ENCODE data around the gene SELENOV.
A peak's percentile ranks its signal among the peaks of the same experiment; 100 is the strongest.

The SELENOV gene

DNA sequence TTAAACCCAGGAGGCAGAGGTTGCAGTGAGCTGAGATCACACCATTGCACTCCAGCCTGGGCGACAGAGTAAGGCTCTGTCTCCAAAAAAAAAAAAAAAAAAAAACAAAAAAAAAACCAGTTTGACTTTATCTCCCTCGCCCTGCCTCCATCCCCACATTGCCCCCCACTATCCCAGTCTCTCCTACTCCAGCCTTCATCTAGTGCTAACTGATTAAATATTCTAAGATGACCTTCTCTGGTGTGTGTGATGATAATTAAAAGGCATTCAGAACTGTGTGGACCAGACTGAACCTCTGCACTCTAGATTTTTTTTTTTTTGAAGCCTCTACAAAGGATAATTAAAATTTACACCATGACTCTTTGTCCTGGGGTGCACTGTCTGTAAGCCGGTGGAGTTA lies 22.2 kb upstream of the SELENOV start:
- no peak for DNase-seq (ENCODE audit: low read depth in 2 of 2)

DNA sequence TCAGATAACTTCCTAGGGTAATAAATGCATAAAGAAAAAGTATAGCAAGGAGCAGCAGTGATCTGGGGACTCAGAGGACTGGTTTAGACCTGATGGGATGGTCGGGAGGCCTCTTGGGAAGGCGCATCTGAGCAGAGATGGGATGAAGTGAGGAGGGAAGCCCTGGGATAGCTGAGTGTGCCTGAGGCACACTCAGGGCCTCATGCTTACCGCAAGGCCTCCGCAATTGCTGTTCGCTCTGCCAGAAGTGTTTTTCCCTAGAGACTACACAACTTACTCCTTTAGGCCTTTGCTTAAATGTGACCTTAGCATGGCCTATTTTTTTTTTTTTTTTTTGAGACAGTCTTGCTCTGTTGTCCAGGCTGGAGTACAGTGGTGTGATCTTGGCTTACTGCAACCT lies 20.3 kb upstream of the SELENOV start:
- DNase-seq (ENCODE audit: low read depth in 2 of 2), result no peak

DNA sequence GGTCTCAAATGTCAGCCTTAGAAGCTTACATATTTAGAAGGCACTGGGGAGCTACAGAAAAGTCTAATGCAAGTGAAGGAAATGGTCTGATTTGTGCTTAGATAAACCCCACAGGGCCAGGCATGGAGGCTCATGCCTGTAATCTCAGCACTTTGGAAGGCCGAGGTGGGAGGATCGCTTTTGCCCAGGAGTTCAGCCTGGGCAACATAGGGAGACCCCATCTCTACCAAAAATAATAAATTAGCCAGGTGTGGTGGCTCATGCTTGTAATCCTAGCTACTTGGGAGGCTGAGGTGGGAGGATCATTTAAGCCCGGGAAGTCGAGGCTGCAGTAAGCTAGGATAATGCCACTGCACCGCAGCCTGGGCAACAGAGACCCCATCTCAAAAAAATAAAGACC lies 18.9 kb upstream of the SELENOV start:
- no peak for DNase-seq (ENCODE audit: low read depth in 2 of 2)

DNA sequence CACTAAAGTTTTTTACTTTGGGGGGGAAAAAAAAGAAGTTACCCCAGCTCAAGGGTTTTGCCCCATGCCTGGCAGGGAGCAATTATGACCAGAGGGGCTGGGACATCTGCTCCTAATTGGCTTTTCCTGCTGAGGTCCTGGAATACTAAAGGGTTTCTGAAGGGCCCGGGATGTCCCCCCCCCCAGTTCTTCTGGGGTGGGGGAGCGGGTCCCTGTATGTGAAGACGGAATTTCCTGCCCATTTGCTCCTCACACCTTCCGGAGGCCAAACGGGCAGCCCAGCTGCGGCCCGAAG lies 17.3 kb upstream of the SELENOV start:
- no peak for DNase-seq (ENCODE audit: low read depth in 2 of 2)

DNA sequence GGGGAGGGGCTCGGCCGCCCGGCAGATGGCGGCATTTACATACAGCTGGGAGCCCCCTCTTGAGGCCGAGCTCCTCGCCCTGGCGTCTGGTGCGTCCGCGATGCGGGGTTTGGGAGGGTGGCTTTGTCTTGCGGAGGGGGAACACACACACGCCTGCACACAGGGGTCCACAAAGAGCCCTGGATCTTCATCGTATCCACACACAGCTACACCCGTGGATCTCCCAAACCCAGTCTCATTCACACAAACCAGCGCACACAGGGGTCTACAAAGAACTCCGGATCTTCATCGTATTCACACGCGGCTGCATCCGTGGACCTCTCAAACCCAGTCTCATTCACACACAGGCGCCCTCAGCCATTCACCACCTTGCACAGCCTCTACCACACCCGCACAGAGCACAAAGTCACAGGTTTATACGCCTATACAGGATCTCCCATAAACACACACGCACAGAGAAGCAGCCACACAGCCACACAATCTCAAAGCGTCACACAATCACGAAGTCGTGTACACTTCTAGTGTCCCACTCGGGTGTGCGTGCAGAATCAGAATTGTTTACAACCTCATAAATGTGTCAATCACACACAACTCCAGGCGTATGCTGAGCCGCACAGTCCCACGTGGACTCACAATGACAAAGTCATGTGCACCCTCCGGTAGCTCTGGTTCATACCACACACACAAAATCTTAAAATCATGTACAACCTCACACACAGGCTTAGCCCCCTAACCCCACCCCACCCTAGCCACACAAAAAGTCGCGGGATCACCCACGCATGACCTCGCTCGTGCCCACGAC lies 16.7 kb upstream of the SELENOV start:
- no peak for DNase-seq (ENCODE audit: low read depth in 2 of 2)

DNA sequence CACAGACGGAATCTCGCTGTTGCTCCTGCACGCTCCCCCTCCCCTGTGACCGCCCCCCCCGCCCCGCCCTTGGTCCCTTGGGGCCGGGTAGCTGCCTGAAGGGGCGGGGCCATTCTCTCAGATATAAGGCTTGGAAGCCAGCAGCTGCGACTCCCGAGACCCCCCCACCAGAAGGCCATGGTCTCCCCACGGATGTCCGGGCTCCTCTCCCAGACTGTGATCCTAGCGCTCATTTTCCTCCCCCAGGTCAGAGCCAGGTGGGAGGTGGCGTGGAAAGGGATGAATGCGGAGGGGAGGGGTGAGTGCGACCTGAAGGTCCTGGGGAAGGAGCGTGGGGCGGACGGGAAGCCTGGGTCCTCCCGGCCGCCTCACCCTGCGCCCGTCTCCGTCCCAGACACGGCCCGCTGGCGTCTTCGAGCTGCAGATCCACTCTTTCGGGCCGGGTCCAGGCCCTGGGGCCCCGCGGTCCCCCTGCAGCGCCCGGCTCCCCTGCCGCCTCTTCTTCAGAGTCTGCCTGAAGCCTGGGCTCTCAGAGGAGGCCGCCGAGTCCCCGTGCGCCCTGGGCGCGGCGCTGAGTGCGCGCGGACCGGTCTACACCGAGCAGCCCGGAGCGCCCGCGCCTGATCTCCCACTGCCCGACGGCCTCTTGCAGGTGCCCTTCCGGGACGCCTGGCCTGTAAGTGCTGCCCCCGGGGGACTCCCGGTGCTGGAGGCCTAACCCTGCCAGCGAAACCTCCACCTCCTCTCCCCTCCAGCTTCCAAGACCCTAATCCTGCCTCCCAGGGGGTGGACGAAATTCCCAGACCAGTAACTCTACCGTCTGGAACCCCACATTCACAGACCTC lies 15.9 kb upstream of the SELENOV start, which contains the start of gene DLL3:
TSS of gene DLL3 (plus strand) at position 150 of the 845 bp plus-strand sequence. CDS start at position 178, 28 bp downstream.
- no peak for DNase-seq (ENCODE audit: low read depth in 2 of 2)

DNA sequence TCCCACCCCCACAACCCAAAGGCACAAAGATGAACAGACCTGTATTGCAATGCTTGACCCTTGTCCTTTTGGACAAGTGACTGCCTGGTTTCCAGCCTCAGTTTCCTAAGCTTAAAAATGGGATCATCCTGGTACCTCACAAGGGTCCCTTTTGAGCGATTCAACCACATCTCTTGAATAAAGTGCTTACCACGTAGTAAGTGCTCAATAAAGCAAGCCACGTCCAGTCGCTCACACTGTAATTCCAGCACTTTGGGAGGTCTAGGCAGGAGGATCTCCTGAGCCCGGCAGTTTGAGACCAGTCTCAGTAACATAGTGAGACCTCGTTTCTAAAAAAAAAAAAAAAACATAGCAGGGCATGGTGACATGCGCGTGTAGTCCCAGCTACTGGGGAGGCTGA lies 15.0 kb upstream of the SELENOV start:
- DNase-seq (ENCODE audit: low read depth in 2 of 2), result no peak

DNA sequence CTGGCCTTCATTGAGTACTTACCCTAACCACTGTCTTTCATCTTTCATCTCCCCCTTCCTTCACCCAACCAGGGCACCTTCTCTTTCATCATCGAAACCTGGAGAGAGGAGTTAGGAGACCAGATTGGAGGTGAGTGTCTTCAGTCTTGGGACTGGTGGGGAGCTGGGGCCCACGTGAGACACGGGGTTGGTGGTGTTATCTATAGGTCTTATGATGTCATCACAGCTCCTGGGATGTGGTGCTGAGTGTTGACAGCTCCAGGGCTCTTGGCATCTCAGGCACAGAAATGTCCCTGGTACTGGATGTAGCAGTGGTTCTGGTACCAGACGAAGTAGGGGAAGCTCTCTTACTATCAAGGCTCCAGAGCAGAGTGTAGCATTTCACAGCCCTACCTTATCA lies 14.4 kb upstream of the SELENOV start:
- DNase-seq (ENCODE audit: low read depth in 2 of 2), result no peak

DNA sequence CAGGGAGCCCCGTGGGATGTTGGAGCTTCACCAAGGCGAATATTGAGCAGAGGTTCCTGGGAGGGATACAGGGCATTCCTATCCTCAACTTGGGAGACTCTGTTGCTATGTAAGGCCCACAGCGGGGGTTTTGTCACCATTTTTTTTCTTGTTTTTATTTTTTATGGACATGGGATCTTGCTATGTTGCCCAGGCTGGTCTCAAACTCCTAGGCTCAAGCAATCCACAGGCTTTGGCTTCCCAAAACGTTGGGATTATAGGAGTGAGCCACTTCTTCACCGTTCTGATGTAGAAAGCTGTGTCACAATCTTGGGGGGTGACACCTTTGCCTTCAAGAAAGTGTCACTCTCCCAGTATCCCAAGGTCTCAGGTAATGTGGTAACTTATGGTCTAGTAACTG lies 13.6 kb upstream of the SELENOV start:
- no peak for DNase-seq (ENCODE audit: low read depth in 2 of 2)

DNA sequence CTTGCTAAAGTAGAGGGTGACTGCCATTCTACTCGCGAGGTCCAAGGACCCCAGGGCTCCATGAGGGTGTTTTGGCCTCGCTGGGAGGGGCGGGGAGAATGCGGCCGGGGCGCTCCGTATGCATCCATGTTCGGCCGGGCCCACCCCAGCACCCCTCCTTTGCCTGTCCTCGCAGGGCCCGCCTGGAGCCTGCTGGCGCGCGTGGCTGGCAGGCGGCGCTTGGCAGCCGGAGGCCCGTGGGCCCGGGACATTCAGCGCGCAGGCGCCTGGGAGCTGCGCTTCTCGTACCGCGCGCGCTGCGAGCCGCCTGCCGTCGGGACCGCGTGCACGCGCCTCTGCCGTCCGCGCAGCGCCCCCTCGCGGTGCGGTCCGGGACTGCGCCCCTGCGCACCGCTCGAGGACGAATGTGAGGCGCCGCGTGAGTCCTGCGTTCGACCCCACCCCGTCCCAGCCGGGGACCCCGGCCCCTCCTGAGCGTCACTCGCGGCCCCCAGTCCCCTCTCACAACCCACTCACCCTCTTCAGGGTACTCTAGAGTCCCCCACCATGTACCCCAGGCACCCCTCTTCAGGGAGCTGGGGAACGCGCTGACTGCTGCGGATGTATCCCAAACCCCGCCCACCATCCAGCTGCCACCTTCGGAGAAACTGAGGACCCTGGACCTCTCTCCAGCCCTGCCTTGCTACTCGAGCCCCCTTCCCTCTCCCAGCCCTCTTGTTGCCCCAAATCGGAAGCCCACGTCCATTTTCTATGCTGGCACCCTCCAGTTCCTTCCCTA lies 12.1 kb upstream of the SELENOV start:
- peak; percentile 32 for DNase-seq (ENCODE audit: low read depth in 2 of 2)

DNA sequence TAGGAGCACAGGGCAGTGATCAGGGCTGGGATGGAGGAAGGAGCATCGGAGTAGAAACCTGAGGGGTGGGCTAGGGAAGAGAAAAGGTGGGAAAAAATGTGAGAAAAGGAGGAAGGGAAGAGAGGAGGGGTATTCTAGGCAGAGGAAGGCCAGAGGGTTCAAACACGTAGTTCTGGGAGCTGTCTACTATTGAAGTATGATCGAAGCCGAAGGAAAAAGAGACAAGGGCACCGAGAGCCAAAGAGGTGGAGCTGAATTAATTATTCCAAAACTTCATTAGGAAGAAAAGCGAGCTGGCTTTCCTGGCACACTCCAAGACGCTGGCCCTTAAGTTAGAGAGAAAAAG lies 8.4 kb upstream of the SELENOV start:
- DNase-seq (ENCODE audit: low read depth in 2 of 2), result no peak

DNA sequence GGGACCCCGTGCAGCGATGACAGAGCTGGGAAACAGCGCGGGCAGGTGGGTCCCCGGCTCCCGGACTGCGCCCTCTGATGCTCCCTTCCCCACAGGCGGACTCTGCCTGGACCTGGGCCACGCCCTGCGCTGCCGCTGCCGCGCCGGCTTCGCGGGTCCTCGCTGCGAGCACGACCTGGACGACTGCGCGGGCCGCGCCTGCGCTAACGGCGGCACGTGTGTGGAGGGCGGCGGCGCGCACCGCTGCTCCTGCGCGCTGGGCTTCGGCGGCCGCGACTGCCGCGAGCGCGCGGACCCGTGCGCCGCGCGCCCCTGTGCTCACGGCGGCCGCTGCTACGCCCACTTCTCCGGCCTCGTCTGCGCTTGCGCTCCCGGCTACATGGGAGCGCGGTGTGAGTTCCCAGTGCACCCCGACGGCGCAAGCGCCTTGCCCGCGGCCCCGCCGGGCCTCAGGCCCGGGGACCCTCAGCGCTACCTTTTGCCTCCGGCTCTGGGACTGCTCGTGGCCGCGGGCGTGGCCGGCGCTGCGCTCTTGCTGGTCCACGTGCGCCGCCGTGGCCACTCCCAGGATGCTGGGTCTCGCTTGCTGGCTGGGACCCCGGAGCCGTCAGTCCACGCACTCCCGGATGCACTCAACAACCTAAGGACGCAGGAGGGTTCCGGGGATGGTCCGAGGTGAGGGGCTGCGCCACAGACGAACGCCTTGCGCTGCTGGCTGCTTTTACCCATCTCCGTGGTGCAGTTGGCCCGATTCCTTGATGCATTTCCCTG lies 7.8 kb upstream of the SELENOV start:
- DNase-seq (ENCODE audit: low read depth in 2 of 2), result peak; percentile 35 to 36

DNA sequence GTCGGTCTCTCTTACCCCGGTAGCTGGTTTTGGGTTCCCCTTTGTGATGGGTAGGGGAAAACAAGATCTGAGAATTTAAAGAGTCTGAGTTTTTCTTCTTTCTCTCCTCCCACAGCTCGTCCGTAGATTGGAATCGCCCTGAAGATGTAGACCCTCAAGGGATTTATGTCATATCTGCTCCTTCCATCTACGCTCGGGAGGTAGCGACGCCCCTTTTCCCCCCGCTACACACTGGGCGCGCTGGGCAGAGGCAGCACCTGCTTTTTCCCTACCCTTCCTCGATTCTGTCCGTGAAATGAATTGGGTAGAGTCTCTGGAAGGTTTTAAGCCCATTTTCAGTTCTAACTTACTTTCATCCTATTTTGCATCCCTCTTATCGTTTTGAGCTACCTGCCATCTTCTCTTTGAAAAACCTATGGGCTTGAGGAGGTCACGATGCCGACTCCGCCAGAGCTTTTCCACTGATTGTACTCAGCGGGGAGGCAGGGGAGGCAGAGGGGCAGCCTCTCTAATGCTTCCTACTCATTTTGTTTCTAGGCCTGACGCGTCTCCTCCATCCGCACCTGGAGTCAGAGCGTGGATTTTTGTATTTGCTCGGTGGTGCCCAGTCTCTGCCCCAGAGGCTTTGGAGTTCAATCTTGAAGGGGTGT lies 7.1 kb upstream of the SELENOV start:
- DNase-seq (ENCODE audit: low read depth in 2 of 2), result no peak

DNA sequence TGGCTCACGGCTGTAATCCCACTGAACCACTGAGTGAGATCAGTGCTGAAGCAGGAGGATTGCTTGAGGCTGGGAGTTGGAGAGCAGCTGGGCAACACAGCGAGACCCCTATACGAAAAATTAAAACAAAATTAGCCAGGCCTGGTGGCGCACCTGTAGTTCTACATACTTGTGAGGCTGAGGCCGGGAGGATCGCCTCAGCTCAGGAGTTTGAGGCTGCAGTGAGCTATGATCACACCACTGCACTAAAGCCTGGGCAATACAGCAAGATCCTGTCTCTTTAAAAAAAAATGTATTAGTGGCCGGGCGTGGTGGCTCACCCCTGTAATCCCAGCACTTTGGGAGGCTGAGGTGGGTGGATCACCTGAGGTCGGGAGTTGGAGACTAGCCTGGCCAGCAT lies 6.3 kb upstream of the SELENOV start:
- DNase-seq (ENCODE audit: low read depth in 2 of 2), result no peak

DNA sequence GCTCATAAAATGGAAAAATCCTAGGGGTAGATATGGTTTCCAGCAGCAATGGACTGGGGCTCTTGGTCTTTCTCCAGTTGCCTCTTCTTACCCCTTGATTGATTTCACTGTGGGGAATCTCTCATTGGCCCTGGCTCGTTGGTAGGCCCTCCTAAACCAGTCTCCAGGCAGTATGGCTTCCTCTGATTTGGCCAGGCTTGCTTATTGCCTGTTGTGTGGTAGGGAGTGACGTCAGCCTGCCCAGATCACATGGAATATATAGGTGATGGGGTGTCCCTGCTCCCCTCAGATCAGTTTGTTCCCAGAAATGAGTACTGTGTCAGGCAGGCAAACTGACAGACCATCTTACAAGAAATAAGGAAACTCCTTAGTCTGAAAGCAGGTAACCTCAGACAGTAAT lies 5.7 kb upstream of the SELENOV start:
- no peak for DNase-seq (ENCODE audit: low read depth in 2 of 2)

DNA sequence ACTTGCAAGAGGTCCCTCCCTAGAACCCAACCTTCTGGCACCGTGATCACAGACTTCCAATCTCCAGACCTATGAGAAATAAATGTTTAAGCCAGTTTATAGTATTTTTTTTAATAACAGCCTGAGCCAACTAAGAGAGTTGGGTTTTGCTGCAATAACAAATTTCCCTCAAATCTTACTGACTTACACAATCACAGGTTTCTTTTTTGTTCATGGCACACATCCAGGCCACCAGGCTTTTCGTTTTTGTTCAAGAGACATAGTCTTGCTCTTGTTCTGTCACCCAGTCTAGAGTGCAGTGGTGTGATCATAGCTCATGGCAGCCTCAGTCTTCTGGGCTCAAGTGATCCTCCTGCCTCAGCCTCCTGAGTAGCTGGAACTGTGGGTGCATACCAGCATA lies 2.0 kb upstream of the SELENOV start:
- DNase-seq (ENCODE audit: low read depth in 2 of 2), result no peak

DNA sequence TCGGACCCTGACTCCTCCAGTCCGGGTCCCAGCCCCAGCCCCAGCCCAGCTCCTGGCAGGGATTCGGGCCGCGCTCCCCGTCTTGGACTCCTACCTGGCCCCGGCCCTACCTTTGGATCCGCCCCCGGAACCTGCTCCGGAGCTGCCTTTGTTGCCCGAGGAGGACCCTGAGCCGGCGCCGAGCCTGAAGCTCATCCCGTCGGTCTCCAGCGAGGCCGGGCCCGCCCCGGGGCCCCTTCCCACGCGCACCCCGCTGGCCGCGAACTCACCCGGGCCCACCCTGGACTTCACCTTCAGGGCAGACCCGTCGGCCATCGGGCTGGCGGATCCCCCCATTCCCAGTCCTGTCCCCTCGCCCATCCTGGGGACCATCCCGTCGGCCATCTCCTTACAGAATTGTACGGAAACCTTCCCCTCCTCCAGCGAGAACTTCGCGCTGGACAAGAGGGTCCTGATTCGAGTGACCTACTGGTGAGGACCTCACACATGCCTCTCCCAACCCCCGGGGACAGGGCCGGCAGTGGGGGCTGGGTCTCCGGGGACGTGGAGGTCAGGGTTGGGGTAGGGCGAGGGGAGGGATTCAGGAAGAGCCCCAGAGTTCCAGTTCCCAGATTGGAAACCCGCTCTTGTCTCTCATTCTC lies 732 bp downstream of the SELENOV start:
- no peak for DNase-seq (ENCODE audit: low read depth in 2 of 2)

DNA sequence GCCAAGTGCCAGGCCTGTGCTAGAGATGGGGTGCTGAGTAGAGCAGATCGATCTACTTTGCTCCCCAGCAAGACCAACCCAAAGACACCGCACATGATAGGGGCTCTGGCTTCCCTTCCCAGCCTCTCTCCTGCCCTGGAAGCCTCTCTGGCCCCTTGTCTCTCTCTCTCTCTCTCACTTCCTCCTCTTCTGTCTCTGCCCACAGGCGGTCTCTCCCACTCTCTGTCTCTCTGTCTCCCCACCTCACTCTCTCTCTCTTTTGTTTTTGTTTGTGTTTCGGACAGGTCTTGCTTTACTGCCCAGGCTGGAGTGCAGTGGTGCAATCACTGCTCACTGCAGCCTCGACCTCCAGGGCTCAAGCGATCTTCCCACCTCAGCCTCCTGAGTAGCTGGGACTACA lies 1.3 kb downstream of the SELENOV start:
- DNase-seq (ENCODE audit: low read depth in 2 of 2), result no peak

DNA sequence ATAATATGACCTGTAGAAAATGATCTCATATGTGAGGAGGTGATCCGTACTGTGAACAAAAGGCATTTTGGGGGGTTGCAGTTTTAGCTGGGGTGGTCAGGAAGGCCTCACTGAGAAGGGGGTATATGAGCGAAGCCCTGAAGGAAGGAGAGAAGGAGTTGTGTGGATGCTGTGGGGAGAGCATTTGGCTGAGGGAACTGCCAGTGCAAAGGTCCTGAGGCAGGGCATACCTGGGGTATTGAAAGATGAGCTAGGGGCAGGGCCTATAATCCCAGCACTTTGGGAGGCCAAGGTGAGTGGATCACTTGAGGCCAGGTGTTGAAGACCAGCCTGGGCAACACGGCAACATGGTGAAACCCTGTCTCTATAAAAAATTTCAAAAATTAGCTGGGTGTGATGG lies 2.5 kb downstream of the SELENOV start:
- no peak for DNase-seq (ENCODE audit: low read depth in 2 of 2)

DNA sequence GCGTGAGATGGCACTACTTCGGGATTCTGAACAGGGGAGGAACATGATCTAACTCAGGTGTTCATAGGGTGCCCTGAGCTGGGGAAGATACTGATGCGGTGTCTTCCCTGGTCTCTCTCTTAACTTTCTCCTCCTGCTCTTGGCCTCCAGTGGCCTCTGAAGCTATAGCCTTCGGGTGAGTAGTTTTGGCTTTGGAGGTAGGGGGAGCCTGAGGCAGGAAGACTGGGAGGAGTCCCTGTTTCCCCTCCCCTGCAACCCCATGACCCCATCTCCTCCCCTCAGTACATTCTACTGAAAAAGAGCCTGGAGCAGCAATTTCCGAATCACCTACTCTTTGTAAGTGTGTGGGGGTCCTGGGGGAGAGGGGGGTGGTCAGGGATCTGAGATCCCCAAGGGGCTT lies 3.5 kb downstream of the SELENOV start:
- DNase-seq (ENCODE audit: low read depth in 2 of 2), result no peak

DNA sequence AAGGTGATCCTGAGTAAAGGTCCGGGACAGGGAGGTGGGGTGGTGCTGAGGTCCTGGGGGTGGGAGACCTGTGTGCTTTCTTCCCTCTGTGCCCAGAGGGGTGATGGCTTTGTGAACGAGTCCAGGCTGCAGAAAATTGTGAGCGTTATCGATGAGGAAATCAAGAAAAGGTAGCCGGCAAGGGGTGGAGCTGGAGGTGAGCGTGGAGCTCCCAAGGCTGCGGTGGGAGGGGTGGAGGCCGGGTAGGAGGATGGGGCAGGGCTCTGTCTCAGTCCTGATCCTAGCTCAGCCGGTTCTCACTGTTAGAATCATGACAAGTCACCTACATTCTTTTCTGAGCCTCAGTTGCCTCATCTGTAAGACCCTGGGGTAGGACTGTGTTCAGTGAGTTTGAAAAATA lies 4.0 kb downstream of the SELENOV start:
- no peak for DNase-seq (ENCODE audit: low read depth in 2 of 2)

All from fibroblast of skin of left biceps (primary cell).